GM12878 (cell line): ENCODE results near the gene HOPX.

ENCODE experiments used
- BACH1 ChIP-seq: fragments of 450-650 bp; IDR thresholded peaks from 2 replicates; pipeline ENCODE4 v1.6.1; 2017; ENCODE audit warnings: mild to moderate bottlenecking, borderline replicate concordance
- BHLHE40 ChIP-seq, 2 experiments: fragments of 450-650 bp in 1 of 2; IDR thresholded peaks; 2 replicates each; pipeline ENCODE4 v1.6.1; 2011 to 2017; ENCODE audit warnings: low read depth in 2 of 2, borderline replicate concordance in 1 of 2, improper control_type of control experiment in 1 of 2, low read length in 1 of 2, mild to moderate bottlenecking in 1 of 2
- EZH2 ChIP-seq: IDR thresholded peaks from 2 replicates; pipeline ENCODE4 v1.6.1; 2012; ENCODE audit warnings: low read depth, mild to moderate bottlenecking, control low read depth, inconsistent platforms, low read length, borderline replicate concordance; ENCODE audit not compliant: control insufficient read depth
- GABPA ChIP-seq: IDR thresholded peaks from 2 replicates; pipeline ENCODE4 v1.6.1; 2014; ENCODE audit warnings: antibody characterized with exemption, low read depth, mild to moderate bottlenecking, inconsistent platforms
- MYC ChIP-seq: IDR thresholded peaks from 2 replicates; pipeline ENCODE4 v1.6.1; 2011; ENCODE audit warnings: mild to moderate bottlenecking, low read length, moderate library complexity, inconsistent platforms; ENCODE audit not compliant: insufficient read depth, insufficient replicate concordance, insufficient read length, severe bottlenecking
- POLR2A ChIP-seq: IDR thresholded peaks from 2 replicates; pipeline ENCODE4 v1.6.1; 2011; ENCODE audit warnings: low read depth, mild to moderate bottlenecking, low read length
- POU2F2 ChIP-seq: IDR thresholded peaks from 3 replicates; pipeline ENCODE4 v1.6.1; 2011; ENCODE audit warnings: low read depth, mild to moderate bottlenecking, low read length, borderline replicate concordance
- TARDBP ChIP-seq: IDR thresholded peaks from 2 replicates; pipeline ENCODE4 v1.6.1; 2016; ENCODE audit warnings: borderline replicate concordance
- TF ChIP-seq, protein P1 (sequence below): IDR thresholded peaks from 2 replicates; pipeline ENCODE4 v1.6.1; 2012; ENCODE audit warnings: mild to moderate bottlenecking, low read depth, low read length
- TF ChIP-seq, protein P2 (sequence below): IDR thresholded peaks from 2 replicates; pipeline ENCODE4 v1.6.1; 2012; ENCODE audit warnings: low read depth, low read length, improper control_type of control experiment
- TF ChIP-seq, protein P3 (sequence below), 3 experiments: IDR thresholded peaks in 2 of 3; conservative IDR thresholded peaks in 1 of 3; 2 replicates each; pipeline ENCODE4 v1.5.1; 2011; ENCODE audit warnings: low read depth in 3 of 3, low read length in 3 of 3, mild to moderate bottlenecking in 3 of 3, control low read depth in 2 of 3, moderate library complexity in 2 of 3, inconsistent platforms in 1 of 3, mixed read lengths in 1 of 3; ENCODE audit not compliant: control insufficient read depth in 2 of 3, insufficient read depth in 1 of 3; ENCODE audit errors: extremely low read depth in 1 of 3

DNA sequence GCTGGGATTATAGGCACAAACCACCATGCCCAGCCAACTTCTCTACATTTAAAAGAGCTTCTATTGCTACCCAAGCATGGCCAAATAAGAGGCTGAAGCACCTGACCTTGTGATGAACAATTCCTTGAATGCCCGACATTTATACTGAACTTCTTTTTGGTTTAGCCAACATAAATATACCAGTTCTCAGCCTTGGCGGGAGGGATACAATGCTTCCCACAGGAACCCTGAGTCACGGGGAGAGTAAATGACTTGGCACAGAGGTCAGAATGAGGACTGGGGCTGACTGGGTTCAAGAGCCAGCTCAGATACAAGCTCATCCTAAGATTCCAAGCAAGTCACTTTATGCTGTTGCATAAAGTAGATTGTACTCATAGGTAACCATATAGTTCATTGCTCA lies 6.1 kb downstream of the HOPX start:
- TF ChIP-seq EZH2: no peak
- TF ChIP-seq, protein P1, sequence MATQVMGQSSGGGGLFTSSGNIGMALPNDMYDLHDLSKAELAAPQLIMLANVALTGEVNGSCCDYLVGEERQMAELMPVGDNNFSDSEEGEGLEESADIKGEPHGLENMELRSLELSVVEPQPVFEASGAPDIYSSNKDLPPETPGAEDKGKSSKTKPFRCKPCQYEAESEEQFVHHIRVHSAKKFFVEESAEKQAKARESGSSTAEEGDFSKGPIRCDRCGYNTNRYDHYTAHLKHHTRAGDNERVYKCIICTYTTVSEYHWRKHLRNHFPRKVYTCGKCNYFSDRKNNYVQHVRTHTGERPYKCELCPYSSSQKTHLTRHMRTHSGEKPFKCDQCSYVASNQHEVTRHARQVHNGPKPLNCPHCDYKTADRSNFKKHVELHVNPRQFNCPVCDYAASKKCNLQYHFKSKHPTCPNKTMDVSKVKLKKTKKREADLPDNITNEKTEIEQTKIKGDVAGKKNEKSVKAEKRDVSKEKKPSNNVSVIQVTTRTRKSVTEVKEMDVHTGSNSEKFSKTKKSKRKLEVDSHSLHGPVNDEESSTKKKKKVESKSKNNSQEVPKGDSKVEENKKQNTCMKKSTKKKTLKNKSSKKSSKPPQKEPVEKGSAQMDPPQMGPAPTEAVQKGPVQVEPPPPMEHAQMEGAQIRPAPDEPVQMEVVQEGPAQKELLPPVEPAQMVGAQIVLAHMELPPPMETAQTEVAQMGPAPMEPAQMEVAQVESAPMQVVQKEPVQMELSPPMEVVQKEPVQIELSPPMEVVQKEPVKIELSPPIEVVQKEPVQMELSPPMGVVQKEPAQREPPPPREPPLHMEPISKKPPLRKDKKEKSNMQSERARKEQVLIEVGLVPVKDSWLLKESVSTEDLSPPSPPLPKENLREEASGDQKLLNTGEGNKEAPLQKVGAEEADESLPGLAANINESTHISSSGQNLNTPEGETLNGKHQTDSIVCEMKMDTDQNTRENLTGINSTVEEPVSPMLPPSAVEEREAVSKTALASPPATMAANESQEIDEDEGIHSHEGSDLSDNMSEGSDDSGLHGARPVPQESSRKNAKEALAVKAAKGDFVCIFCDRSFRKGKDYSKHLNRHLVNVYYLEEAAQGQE: no peak
- TF ChIP-seq GABPA: no peak
- TF ChIP-seq BHLHE40 (IDR thresholded peaks at IDR 0.05; ENCODE audit: borderline replicate concordance in 1 of 2, low read depth in 2 of 2, low read length in 1 of 2): no peak
- TF ChIP-seq POLR2A: no peak
- TF ChIP-seq MYC: no peak
- no peak for TF ChIP-seq TARDBP
- TF ChIP-seq, protein P2, sequence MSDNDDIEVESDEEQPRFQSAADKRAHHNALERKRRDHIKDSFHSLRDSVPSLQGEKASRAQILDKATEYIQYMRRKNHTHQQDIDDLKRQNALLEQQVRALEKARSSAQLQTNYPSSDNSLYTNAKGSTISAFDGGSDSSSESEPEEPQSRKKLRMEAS: no peak
- TF ChIP-seq BACH1: no peak
- TF ChIP-seq POU2F2: no peak
- TF ChIP-seq, protein P3, sequence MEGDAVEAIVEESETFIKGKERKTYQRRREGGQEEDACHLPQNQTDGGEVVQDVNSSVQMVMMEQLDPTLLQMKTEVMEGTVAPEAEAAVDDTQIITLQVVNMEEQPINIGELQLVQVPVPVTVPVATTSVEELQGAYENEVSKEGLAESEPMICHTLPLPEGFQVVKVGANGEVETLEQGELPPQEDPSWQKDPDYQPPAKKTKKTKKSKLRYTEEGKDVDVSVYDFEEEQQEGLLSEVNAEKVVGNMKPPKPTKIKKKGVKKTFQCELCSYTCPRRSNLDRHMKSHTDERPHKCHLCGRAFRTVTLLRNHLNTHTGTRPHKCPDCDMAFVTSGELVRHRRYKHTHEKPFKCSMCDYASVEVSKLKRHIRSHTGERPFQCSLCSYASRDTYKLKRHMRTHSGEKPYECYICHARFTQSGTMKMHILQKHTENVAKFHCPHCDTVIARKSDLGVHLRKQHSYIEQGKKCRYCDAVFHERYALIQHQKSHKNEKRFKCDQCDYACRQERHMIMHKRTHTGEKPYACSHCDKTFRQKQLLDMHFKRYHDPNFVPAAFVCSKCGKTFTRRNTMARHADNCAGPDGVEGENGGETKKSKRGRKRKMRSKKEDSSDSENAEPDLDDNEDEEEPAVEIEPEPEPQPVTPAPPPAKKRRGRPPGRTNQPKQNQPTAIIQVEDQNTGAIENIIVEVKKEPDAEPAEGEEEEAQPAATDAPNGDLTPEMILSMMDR (IDR thresholded peaks at IDR 0.05 in 2 of 3, conservative IDR thresholded peaks at IDR 0.05 in 1 of 3; ENCODE audit: control insufficient read depth in 2 of 3, extremely low read depth in 1 of 3, insufficient read depth in 1 of 3, low read depth in 3 of 3, low read length in 3 of 3): no peak
